HL-60 (cell line): ENCODE measurements around the gene TMEM141.

Experiments
- DNase-seq, 2 experiments: peaks; one replicate each; pipeline ENCODE4 v3.0.0-alpha.2; 2010 to 2020; ENCODE audit warnings: low read depth in 1 of 2, low spot score in 1 of 2
- H3K27ac ChIP-seq: fragments of 250-450 bp; sonication (Bioruptor Pico); replicated peaks from 2 replicates; pipeline ENCODE4 v1.5.1; 2020; ENCODE audit warnings: mild to moderate bottlenecking, moderate library complexity
- H3K27me3 ChIP-seq: fragments of 250-450 bp; sonication (Bioruptor Pico); 2 replicates; pipeline ENCODE4 v1.5.1; 2021; ENCODE audit warnings: mild to moderate bottlenecking, moderate library complexity; ENCODE audit not compliant: insufficient read depth, poor library complexity, severe bottlenecking
- H3K4me3 ChIP-seq: replicated peaks from 2 replicates; pipeline ENCODE4 v1.5.1; 2011; ENCODE audit warnings: mild to moderate bottlenecking, control low read depth, low read length; ENCODE audit not compliant: insufficient read depth
- GABPA ChIP-seq: IDR thresholded peaks from 2 replicates; pipeline ENCODE4 v1.6.1; 2012; ENCODE audit warnings: low read depth
- POLR2AphosphoS5 ChIP-seq: IDR thresholded peaks from 2 replicates; pipeline ENCODE4 v1.6.1; 2012; ENCODE audit warnings: low read depth
- SPI1 ChIP-seq: IDR thresholded peaks from 2 replicates; pipeline ENCODE4 v1.6.1; 2012; ENCODE audit warnings: low read depth, mild to moderate bottlenecking, borderline replicate concordance
- TF ChIP-seq, protein P1 (sequence below): IDR thresholded peaks from one replicate; pipeline ENCODE4 v1.5.1; 2011; ENCODE audit warnings: low read length, control low read depth, inconsistent platforms; ENCODE audit not compliant: insufficient read depth
- TF ChIP-seq, protein P2 (sequence below): IDR thresholded peaks from 2 replicates; pipeline ENCODE4 v1.6.1; 2012; ENCODE audit warnings: low read depth; ENCODE audit not compliant: insufficient replicate concordance

The TMEM141 gene

GRCh38 chr9:136820971-136821825 lies 30.1 kb downstream of the TMEM141 start:
- TF ChIP-seq, protein P1, sequence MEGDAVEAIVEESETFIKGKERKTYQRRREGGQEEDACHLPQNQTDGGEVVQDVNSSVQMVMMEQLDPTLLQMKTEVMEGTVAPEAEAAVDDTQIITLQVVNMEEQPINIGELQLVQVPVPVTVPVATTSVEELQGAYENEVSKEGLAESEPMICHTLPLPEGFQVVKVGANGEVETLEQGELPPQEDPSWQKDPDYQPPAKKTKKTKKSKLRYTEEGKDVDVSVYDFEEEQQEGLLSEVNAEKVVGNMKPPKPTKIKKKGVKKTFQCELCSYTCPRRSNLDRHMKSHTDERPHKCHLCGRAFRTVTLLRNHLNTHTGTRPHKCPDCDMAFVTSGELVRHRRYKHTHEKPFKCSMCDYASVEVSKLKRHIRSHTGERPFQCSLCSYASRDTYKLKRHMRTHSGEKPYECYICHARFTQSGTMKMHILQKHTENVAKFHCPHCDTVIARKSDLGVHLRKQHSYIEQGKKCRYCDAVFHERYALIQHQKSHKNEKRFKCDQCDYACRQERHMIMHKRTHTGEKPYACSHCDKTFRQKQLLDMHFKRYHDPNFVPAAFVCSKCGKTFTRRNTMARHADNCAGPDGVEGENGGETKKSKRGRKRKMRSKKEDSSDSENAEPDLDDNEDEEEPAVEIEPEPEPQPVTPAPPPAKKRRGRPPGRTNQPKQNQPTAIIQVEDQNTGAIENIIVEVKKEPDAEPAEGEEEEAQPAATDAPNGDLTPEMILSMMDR, result no peak
- TF ChIP-seq, protein P2, sequence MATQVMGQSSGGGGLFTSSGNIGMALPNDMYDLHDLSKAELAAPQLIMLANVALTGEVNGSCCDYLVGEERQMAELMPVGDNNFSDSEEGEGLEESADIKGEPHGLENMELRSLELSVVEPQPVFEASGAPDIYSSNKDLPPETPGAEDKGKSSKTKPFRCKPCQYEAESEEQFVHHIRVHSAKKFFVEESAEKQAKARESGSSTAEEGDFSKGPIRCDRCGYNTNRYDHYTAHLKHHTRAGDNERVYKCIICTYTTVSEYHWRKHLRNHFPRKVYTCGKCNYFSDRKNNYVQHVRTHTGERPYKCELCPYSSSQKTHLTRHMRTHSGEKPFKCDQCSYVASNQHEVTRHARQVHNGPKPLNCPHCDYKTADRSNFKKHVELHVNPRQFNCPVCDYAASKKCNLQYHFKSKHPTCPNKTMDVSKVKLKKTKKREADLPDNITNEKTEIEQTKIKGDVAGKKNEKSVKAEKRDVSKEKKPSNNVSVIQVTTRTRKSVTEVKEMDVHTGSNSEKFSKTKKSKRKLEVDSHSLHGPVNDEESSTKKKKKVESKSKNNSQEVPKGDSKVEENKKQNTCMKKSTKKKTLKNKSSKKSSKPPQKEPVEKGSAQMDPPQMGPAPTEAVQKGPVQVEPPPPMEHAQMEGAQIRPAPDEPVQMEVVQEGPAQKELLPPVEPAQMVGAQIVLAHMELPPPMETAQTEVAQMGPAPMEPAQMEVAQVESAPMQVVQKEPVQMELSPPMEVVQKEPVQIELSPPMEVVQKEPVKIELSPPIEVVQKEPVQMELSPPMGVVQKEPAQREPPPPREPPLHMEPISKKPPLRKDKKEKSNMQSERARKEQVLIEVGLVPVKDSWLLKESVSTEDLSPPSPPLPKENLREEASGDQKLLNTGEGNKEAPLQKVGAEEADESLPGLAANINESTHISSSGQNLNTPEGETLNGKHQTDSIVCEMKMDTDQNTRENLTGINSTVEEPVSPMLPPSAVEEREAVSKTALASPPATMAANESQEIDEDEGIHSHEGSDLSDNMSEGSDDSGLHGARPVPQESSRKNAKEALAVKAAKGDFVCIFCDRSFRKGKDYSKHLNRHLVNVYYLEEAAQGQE, result no peak
- TF ChIP-seq SPI1 (no peak), POLR2AphosphoS5 (no peak), GABPA (no peak)
- H3K27ac ChIP-seq, result no peak overlapping the region
- H3K4me3 ChIP-seq, result no peak overlapping the region
- no peak for DNase-seq
- no peaks in the 10 kb centered on the region for H3K27me3 ChIP-seq

DNA sequence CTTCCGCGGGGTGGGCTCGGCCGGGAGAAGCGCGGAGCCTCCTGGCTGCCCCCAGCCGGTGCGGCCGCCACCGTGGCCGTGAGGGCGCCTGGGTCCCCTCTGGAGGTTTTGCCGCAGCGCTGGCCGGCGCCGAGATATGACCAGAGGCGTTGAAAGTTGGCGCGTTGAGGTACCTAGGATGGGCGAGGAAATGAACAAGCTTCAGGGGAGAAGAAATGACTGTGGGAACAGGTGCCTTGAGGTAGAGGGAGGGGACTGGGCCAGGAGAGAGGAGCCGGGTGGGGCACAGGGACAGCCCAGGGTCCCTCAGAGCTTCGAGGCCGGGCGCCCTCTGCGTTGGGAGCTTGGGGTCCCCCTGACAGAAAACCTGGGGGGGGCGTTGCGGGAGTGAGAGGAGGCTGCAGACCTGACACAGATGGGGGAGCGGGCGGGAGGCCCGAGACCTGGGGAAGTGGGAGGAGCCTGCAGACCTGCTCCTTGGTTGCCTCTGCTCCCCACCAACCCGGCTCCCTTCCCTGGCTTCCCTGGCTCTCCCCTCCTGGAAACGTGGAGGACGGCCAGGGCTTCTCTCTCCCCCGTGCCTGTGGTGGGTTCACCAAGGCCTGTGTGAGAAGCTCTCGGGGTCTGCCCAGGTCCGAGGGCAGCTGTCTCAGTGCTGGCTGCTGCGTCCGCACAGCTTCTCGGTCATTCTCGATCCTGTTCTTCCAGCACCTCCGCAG lies 30.8 kb downstream of the TMEM141 start:
- no peak overlapping the region for H3K4me3 ChIP-seq
- DNase-seq, result no peak
- H3K27me3 ChIP-seq, result no peaks in the 10 kb centered on the region
- H3K27ac ChIP-seq, result no peak overlapping the region
- TF ChIP-seq, protein P1, result no peak
- TF ChIP-seq POLR2AphosphoS5 (no peak), SPI1 (no peak), GABPA (no peak)
- TF ChIP-seq, protein P2, result no peak

DNA sequence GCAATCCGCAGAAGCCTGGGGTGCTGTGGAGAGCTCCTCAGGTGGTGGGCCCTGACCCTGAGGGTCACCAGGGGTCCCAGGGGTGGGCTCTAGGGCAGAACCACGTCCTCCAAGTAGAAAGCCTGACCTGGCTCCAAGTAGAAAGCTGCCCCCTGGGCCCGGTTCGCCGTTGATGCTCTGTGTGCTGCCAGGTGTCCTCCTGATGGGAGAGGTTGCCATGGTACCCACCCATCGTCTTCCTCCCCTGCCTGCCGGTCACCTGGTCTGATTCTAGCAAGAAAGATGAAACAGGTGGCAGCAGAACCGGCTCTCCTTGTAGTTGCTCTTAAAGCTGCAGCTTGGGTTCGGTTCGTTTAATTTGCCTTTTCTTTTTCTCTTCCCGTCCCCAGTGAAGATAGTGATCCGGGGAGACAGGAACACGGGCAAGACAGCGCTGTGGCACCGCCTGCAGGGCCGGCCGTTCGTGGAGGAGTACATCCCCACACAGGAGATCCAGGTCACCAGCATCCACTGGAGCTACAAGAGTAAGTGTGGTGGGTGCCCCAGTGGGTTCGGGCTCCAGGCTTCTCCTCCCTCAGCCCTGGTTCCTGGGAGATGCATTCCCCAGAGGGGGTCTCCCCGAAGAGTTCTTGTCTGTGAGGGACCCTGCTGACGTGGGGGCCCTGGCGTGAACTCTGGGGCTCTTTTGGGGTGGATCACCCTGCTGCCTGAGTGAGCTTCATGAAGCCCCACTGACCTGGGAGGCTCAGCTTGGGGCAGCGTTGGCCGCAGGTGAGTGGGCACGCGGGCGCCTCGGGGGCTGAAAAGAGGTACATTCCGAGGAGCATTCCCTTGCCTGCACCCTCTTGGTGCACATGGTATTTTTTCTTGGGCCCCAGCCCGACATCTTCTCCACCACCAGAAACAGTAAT lies 32.2 kb downstream of the TMEM141 start:
- no peak for DNase-seq
- Histone ChIP-seq H3K27ac (no peak overlapping the region), H3K4me3 (no peak overlapping the region), H3K27me3 (no peaks in the 10 kb centered on the region)
- TF ChIP-seq, protein P1, result no peak
- TF ChIP-seq POLR2AphosphoS5 (no peak), GABPA (no peak), SPI1 (no peak)
- TF ChIP-seq, protein P2, result no peak
